Activated CD4-positive, alpha-beta T cell treated with anti-CD3 and anti-CD28 coated beads for 36 hours (primary cell): Measurements from ENCODE around the gene APOBEC3F. TPM values are rescaled to one million over a fixed set of nuclear protein-coding genes. Genes with fewer than 3 reads are reported as not detected.
"Not testable (repeated sequence)": the region's sequence is repeated elsewhere in the genome, so short reads cannot be mapped to it uniquely, and the experiment has no call there.

Experiments used
- ATAC-seq: fragments of 200-7000 bp; cut with Tn5 transposase; one replicate; pipeline ENCODE4 v1.10.0; 2021; ENCODE audit warnings: mild to moderate bottlenecking, moderate library complexity
- CTCF ChIA-PET: fragments of 350-600 bp; sonication (Branson Sonifier 250); formaldehyde crosslinking; loops from one replicate; lab custom pipeline; 2021; ENCODE audit warnings: antibody characterized with exemption; lab: Charles Lee
- POLR2A ChIA-PET: fragments of 350-600 bp; sonication (Branson Sonifier 250); formaldehyde crosslinking; loops from one replicate; lab custom pipeline; 2021; ENCODE audit warnings: antibody characterized with exemption, inconsistent platforms; lab: Charles Lee
- DNase-seq: peaks from one replicate; pipeline ENCODE4 v3.0.0-alpha.2; 2020
- H3K27ac Mint-ChIP-seq: one replicate; pipeline ENCODE4 v1.8.0; 2021; ENCODE audit warnings: mixed read lengths
- H3K27me3 Mint-ChIP-seq: one replicate; pipeline ENCODE4 v1.8.0; 2021; ENCODE audit warnings: mixed read lengths
- H3K36me3 Mint-ChIP-seq: one replicate; pipeline ENCODE4 v1.8.0; 2021; ENCODE audit warnings: low read depth, mixed read lengths
- H3K4me1 Mint-ChIP-seq: one replicate; pipeline ENCODE4 v1.8.0; 2021; ENCODE audit warnings: mixed read lengths
- H3K4me3 Mint-ChIP-seq: one replicate; pipeline ENCODE4 v1.8.0; 2021; ENCODE audit warnings: mild to moderate bottlenecking, moderate library complexity, mixed read lengths
- H3K9me3 Mint-ChIP-seq: one replicate; pipeline ENCODE4 v1.8.0; 2021; ENCODE audit warnings: low read depth, mixed read lengths
- intact Hi-C, 2 experiments: fragments of 100-400 bp; cut with DNase I in 1 of 2; cut with micrococcal nuclease in 1 of 2; formaldehyde crosslinking; loops; one replicate each; pipeline versions ENCODE4 v1.14.2 to v1.15.1; 2022 to 2024; cut with DNase I, micrococcal nuclease
- total RNA-seq, 2 experiments: library from RNA; stranded (reverse); gene quantifications; one replicate each; pipeline ENCODE4 v1.2.3, GENCODE V29; 2021

The APOBEC3F gene
- total RNA-seq, 2 experiments from 2014 or later: 19.0 to 24.5 TPM

DNA sequence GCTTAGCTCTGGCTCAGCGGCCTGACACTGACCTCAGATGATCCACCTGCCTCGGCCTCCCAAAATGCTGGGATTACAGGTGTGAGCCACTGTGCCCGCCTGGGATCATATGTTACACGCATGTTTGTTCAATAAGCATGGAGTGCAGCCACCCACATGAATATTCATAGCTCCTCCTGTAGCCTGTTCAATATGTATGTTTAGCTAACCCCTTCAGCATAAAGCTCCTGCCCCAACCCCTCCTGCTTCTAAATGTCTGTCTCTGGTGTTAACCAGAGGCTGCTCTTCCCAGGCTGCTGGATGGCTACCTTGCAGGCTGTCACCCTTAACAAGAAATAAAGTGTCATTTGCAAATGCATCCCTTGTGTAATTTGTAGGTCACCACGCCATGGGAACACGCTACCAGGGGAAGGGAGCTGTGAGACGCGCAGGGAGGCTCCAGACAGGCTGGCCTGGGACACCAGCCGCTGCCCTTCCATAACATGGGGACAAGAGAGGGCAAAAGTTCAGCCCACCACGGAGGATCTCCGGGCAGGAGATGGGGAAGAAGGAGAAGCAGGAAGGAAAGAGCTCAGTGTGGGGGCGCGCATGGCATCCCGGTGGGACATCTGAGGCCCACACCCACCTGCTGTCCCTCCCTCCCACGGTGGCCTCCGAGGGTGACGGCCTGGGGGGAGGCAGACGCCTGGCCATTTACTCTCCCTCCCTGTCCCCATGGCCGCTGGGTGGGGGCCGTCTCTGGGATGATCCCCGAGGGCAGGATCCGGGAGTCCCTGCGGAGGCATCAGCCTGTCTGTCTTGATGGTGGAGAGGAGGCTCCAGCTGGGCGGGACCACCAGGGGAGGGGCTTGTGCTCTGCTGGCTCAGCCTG, 35.7 kb downstream of the APOBEC3F start:
- H3K9me3 Mint-ChIP-seq, CTCF ChIA-PET, ATAC-seq, POLR2A ChIA-PET, H3K27me3 Mint-ChIP-seq, DNase-seq: not testable (repeated sequence)
- Mint-ChIP-seq H3K36me3 (peaks cover 12% of the 10 kb centered on the region), H3K4me1 (peaks cover 28% of the 10 kb centered on the region), H3K4me3 (peak overlapping the region; percentile 56), H3K27ac (peak overlapping the region; percentile 73)
- intact Hi-C loops: loop anchor here (1.0 to 5.0 kb wide), 5 partner anchors 14 to 204 kb away; partner anchors contain the start of genes APOBEC3C (in 1 of the 2), APOBEC3F (in 1 of the 2), CBX6 (in 1 of the 2) and CBX7 (in 1 of the 2)

GRCh38 chr22:39077026-39077840, 36.6 kb downstream of the APOBEC3F start, which contains the start of gene APOBEC3G:
Gene APOBEC3G, plus strand, starts transcription at chr22:39077275. Its CDS starts 87 bp downstream, at chr22:39077362.
- CTCF ChIA-PET: interaction anchor here (1.8 kb wide), 1 partner anchor 12 kb away, joined by 5 read pairs; no protein-coding TSS in a partner anchor
- ATAC-seq (peak; percentile 96), DNase-seq (peak; percentile 73)
- H3K4me1 Mint-ChIP-seq: peaks cover 34% of the 10 kb centered on the region
- H3K27ac Mint-ChIP-seq: peak within 1 kb of the TSS; percentile 92
- POLR2A ChIA-PET: interaction anchor here (1.2 kb wide), 1 partner anchor 36 kb away, joined by 5 read pairs; no protein-coding TSS in a partner anchor
- H3K27me3 Mint-ChIP-seq, H3K9me3 Mint-ChIP-seq: not testable (repeated sequence)
- H3K36me3 Mint-ChIP-seq: peaks cover 18% of the 10 kb centered on the region
- H3K4me3 Mint-ChIP-seq: peak within 1 kb of the TSS; percentile 91
- intact Hi-C loops: loop anchor here (1.0 to 5.0 kb wide), 5 partner anchors 13 to 205 kb away; partner anchors contain the start of genes APOBEC3C (in 1 of the 2), APOBEC3F (in 1 of the 2), CBX6 (in 1 of the 2) and CBX7 (in 1 of the 2)

DNA sequence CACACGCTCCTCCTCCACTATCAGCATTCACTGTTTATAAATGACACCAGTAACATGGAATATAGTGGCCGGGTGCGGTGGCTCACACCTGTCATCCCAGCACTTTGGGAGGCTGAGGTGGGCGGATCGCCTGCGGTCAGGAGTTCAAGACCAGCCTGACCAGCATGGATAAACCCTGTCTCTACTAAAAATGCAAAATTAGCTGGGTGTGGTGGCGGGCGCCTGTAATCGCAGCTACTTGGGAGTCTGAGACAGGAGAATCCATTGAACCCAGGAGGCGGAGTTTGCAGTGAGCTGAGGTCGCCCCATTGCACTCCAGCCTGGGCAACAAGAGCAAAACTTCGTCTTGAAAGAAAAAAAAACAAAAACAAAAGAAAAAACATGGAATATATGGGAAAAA, 37.2 kb downstream of the APOBEC3F start:
- intact Hi-C loops: loop anchor here (1.0 to 5.0 kb wide), 5 partner anchors 12 to 206 kb away; partner anchors contain the start of genes APOBEC3C (in 1 of the 2), APOBEC3F (in 1 of the 2), CBX6 (in 1 of the 2) and CBX7 (in 1 of the 2)
- H3K9me3 Mint-ChIP-seq, ATAC-seq, H3K27me3 Mint-ChIP-seq, DNase-seq: not testable (repeated sequence)
- H3K27ac Mint-ChIP-seq: peak overlapping the region; percentile 92
- CTCF ChIA-PET: interaction anchor here (0.7 to 1.8 kb wide), 2 partner anchors 11 to 14 kb away, joined by 3 to 5 read pairs; no protein-coding TSS in a partner anchor
- POLR2A ChIA-PET: interaction anchor here (1.2 kb wide), 1 partner anchor 36 kb away, joined by 5 read pairs; no protein-coding TSS in a partner anchor
- H3K4me3 Mint-ChIP-seq: peak overlapping the region; percentile 91
- peaks cover 34% of the 10 kb centered on the region for H3K4me1 Mint-ChIP-seq
- H3K36me3 Mint-ChIP-seq: peaks cover 18% of the 10 kb centered on the region

- DNase-seq (no peak), ATAC-seq (no peak)
- no peaks in the 10 kb centered on the region for H3K27me3 Mint-ChIP-seq
- H3K4me1 Mint-ChIP-seq: peaks cover 36% of the 10 kb centered on the region
- peak overlapping the region; percentile 91 for H3K4me3 Mint-ChIP-seq
- CTCF ChIA-PET: interaction anchor here (0.7 to 1.8 kb wide), 2 partner anchors 11 to 14 kb away, joined by 3 to 5 read pairs; no protein-coding TSS in a partner anchor
- H3K27ac Mint-ChIP-seq: peak overlapping the region; percentile 92
- H3K9me3 Mint-ChIP-seq: no peaks in the 10 kb centered on the region
- intact Hi-C loops: loop anchor here (5.0 kb wide), 3 partner anchors 36 to 206 kb away; partner anchors contain the start of genes APOBEC3C (in 1 of the 2), APOBEC3F (in 1 of the 2) and CBX6 (in 1 of the 2)
- POLR2A ChIA-PET: interaction anchor here (1.2 kb wide), 1 partner anchor 35 kb away, joined by 5 read pairs; no protein-coding TSS in a partner anchor
- H3K36me3 Mint-ChIP-seq: peaks cover 18% of the 10 kb centered on the region
Observed at GRCh38 chr22:39078329-39078728, 37.7 kb downstream of the APOBEC3F start.

GRCh38 chr22:39079054-39079637, 38.5 kb downstream of the APOBEC3F start:
- Mint-ChIP-seq H3K4me3 (peak overlapping the region; percentile 91), H3K36me3 (peaks cover 18% of the 10 kb centered on the region), H3K4me1 (peaks cover 39% of the 10 kb centered on the region)
- H3K27me3 Mint-ChIP-seq, ATAC-seq, CTCF ChIA-PET, H3K9me3 Mint-ChIP-seq, H3K27ac Mint-ChIP-seq, DNase-seq: not testable (repeated sequence)
- intact Hi-C loops: loop anchor here (5.0 kb wide), 3 partner anchors 37 to 207 kb away; partner anchors contain the start of genes APOBEC3C (in 1 of the 2), APOBEC3F (in 1 of the 2) and CBX6 (in 1 of the 2)
- POLR2A ChIA-PET: interaction anchor here (0.8 kb wide), 1 partner anchor 353 kb away, joined by 3 read pairs; no protein-coding TSS in a partner anchor

DNA sequence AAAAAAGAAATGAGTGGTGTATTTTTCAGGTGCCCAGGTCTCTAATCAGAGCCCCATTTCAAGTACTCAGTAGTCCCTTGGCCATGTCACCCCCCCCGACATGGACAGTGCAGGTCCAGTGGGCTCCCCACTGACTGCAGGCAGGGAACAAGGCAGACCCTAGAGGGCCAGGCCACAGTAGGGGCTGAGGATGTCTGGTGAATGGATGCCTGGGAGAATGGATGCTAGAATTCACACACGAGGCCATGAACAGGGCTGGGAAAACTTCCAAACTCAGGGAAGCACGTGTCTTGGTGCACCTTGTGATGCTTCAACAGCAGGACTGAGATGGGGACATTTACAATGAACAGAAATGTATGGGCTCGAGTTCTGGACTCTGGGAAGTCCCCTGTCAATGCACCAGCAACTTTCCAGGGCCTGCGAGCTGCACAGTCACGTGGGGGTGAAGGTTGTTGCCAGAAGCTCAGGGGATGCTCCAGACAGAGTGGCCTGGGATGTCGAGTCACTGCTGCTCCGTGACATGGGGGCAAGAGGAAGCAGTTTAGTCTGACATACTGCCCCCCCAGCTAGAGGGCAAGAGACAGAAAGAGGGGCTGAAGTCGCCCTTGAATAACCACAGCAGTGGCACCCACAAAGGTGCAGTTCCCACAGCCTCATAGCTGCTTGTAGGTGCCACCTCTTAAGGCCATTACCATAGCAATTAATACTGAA, 39.5 kb downstream of the APOBEC3F start:
- Mint-ChIP-seq H3K27me3 (no peaks in the 10 kb centered on the region), H3K4me1 (peaks cover 39% of the 10 kb centered on the region), H3K9me3 (no peaks in the 10 kb centered on the region), H3K27ac (no peak overlapping the region), H3K36me3 (peaks cover 20% of the 10 kb centered on the region), H3K4me3 (no peak overlapping the region)
- ATAC-seq: no peak
- ChIA-PET POLR2A (interaction anchor here (0.8 kb wide), 1 partner anchor 354 kb away, joined by 3 read pairs; no protein-coding TSS in a partner anchor), CTCF (no interaction called here)
- peak; percentile 4 for DNase-seq
- intact Hi-C loops: no loop called here

- Mint-ChIP-seq H3K27ac (no peak overlapping the region), H3K9me3 (no peaks in the 10 kb centered on the region), H3K4me3 (no peak overlapping the region), H3K27me3 (no peaks in the 10 kb centered on the region), H3K4me1 (peaks cover 39% of the 10 kb centered on the region), H3K36me3 (peaks cover 20% of the 10 kb centered on the region)
- ATAC-seq: no peak
- intact Hi-C loops: no loop called here
- no peak for DNase-seq
- ChIA-PET POLR2A (no interaction called here), CTCF (no interaction called here)
Observed at GRCh38 chr22:39081016-39081415, 40.4 kb downstream of the APOBEC3F start.

DNA sequence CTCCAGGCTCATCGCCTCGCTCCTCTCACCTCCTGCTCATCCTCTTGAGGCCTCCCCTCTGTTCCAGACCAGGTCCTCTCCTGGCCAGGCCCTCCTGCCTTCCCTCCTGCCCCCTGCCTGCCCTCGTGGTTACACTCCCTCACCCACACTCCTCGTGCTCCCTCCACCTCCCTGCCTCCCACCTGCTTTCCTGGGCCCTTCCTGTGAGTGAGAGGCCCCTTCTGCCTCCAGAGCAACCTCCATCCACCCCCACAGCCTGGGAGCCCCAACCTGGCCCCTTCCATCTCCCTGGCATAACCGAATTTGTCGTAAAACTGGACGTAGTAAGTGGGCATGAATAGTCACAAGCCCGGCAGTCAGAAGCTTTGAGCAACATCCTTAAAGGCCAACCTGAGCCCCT, 40.9 kb downstream of the APOBEC3F start:
- H3K9me3 Mint-ChIP-seq: no peaks in the 10 kb centered on the region
- ATAC-seq (no peak), DNase-seq (no peak)
- ChIA-PET POLR2A (no interaction called here), CTCF (no interaction called here)
- H3K27me3 Mint-ChIP-seq: no peaks in the 10 kb centered on the region
- peaks cover 20% of the 10 kb centered on the region for H3K36me3 Mint-ChIP-seq
- H3K4me3 Mint-ChIP-seq: no peak overlapping the region
- H3K4me1 Mint-ChIP-seq: peaks cover 38% of the 10 kb centered on the region
- H3K27ac Mint-ChIP-seq: no peak overlapping the region
- intact Hi-C loops: no loop called here

GRCh38 chr22:39083212-39084165, 42.8 kb downstream of the APOBEC3F start:
- ATAC-seq (no peak), DNase-seq (no peak)
- no peaks in the 10 kb centered on the region for H3K9me3 Mint-ChIP-seq
- no peaks in the 10 kb centered on the region for H3K27me3 Mint-ChIP-seq
- H3K36me3 Mint-ChIP-seq: peaks cover 17% of the 10 kb centered on the region
- peaks cover 44% of the 10 kb centered on the region for H3K4me1 Mint-ChIP-seq
- no peak overlapping the region for H3K27ac Mint-ChIP-seq
- POLR2A ChIA-PET: interaction anchor here (0.6 kb wide), 1 partner anchor 202 kb away, joined by 4 read pairs; no protein-coding TSS in a partner anchor
- CTCF ChIA-PET: interaction anchor here (0.6 kb wide), 1 partner anchor 81 kb away, joined by 5 read pairs; no protein-coding TSS in a partner anchor
- no peak overlapping the region for H3K4me3 Mint-ChIP-seq
- intact Hi-C loops: no loop called here
